Esophagus muscularis mucosa (tissue), 4 donors: ENCODE measurements around the gene GPR34.

Experiments used
- CTCF ChIP-seq, 3 experiments: fragments of 200-600 bp in 2 of 3; fragments of 450-650 bp in 1 of 3; sonication (generic) in 2 of 3; IDR thresholded peaks; one replicate each; pipeline ENCODE4 v1.5.1; 2017 to 2019; ENCODE audit warnings: antibody characterized with exemption in 3 of 3, mild to moderate bottlenecking in 2 of 3, moderate library complexity in 1 of 3
- EP300 ChIP-seq: sonication (generic); formaldehyde crosslinking; IDR thresholded peaks from one replicate; pipeline ENCODE4 v1.6.1; 2017; ENCODE audit warnings: antibody characterized with exemption
- POLR2A ChIP-seq: fragments of 450-650 bp; IDR thresholded peaks from one replicate; pipeline ENCODE4 v1.6.1; 2017; ENCODE audit warnings: antibody characterized with exemption, moderate library complexity, mild to moderate bottlenecking, low read depth

GRCh38 chrX:41716222-41716621 is 27.4 kb downstream of the GPR34 start:
- TF ChIP-seq CTCF (IDR thresholded peaks at IDR 0.05) (no peak), POLR2A (no peak), EP300 (no peak)
